K562 (cell line): Measurements from ENCODE around the gene HACL1. TPM values are rescaled to one million over a fixed set of nuclear protein-coding genes. Genes with fewer than 3 reads are reported as not detected.

ENCODE experiments used
- FOXK2 ChIP-seq, 2 experiments: fragments of 450-650 bp; IDR thresholded peaks in 1 of 2; conservative IDR thresholded peaks in 1 of 2; 2 replicates each; pipeline ENCODE4 v1.6.1; 2016; ENCODE audit warnings: low read depth in 2 of 2, mild to moderate bottlenecking in 1 of 2
- MYC ChIP-seq, 2 experiments: fragments of 250-450 bp in 1 of 2; sonication (Bioruptor Pico) in 1 of 2; IDR thresholded peaks; 2 replicates each; pipeline versions ENCODE4 v1.5.1 to v1.6.1; 2012 to 2021; ENCODE audit warnings: low read depth in 2 of 2, borderline replicate concordance in 1 of 2, improper control_type of control experiment in 1 of 2, low read length in 1 of 2, mild to moderate bottlenecking in 1 of 2, moderate library complexity in 1 of 2
- ZNF764 ChIP-seq: fragments of 250-450 bp; sonication (Bioruptor Pico); IDR thresholded peaks from 2 replicates; pipeline ENCODE4 v1.4.0; 2020; ENCODE audit warnings: low read depth, mild to moderate bottlenecking, moderate library complexity
- polyA plus RNA-seq, 8 experiments: library from polyadenylated mRNA; depleted of rRNA in 4 of 8; stranded (reverse) in 5 of 8; unstranded in 3 of 8; fragments of >200 nt; fragmentation: Nextera tagmentation in 2 of 8; fragmentation: Illumina TruSeq in 1 of 8; extraction: Ambion mirVana in 2 of 8; extraction: Trizol in 1 of 8; gene quantifications; 2 replicates each; pipeline versions ENCODE4 v1.2.1 to v1.2.3, GENCODE V29; 2011 to 2014; ENCODE audit warnings: inconsistent platforms in 1 of 8, missing spikeins in 1 of 8
- total RNA-seq, 7 experiments: library from RNA; depleted of rRNA in 6 of 7; stranded (reverse); fragments of >200 nt in 6 of 7; fragmentation: Illumina TruSeq in 2 of 7; extraction: Trizol in 2 of 7; gene quantifications; 2 replicates each; pipeline versions ENCODE4 v1.2.1 to v1.2.3, GENCODE V29; 2011 to 2021; ENCODE audit warnings: low replicate concordance in 1 of 7
- TF ChIP-seq, protein P1 (sequence below), 2 experiments: fragments of 450-650 bp in 1 of 2; IDR thresholded peaks; 2 replicates each; pipeline ENCODE4 v1.6.1; 2011 to 2017; ENCODE audit warnings: low read depth in 2 of 2, antibody characterized with exemption in 1 of 2, borderline replicate concordance in 1 of 2, low read length in 1 of 2, mild to moderate bottlenecking in 1 of 2, mixed read lengths in 1 of 2; ENCODE audit not compliant: control insufficient read depth in 1 of 2
- TF ChIP-seq, protein P2 (sequence below): fragments of 450-650 bp; IDR thresholded peaks from 2 replicates; pipeline ENCODE4 v1.7.1; 2018; ENCODE audit warnings: mild to moderate bottlenecking, low read depth; ENCODE audit not compliant: partially characterized antibody
- TF ChIP-seq, protein P3 (sequence below): fragments of 450-650 bp; IDR thresholded peaks from 2 replicates; pipeline ENCODE4 v1.6.1; 2016; ENCODE audit warnings: mild to moderate bottlenecking, moderate library complexity

The HACL1 gene
- total and polyA plus RNA-seq, 9 of the 15 experiments (the other 6 are each of a cell fraction or from before 2014, with no cell fraction given), result 18.9 to 61.5 (median 30.5) TPM

DNA sequence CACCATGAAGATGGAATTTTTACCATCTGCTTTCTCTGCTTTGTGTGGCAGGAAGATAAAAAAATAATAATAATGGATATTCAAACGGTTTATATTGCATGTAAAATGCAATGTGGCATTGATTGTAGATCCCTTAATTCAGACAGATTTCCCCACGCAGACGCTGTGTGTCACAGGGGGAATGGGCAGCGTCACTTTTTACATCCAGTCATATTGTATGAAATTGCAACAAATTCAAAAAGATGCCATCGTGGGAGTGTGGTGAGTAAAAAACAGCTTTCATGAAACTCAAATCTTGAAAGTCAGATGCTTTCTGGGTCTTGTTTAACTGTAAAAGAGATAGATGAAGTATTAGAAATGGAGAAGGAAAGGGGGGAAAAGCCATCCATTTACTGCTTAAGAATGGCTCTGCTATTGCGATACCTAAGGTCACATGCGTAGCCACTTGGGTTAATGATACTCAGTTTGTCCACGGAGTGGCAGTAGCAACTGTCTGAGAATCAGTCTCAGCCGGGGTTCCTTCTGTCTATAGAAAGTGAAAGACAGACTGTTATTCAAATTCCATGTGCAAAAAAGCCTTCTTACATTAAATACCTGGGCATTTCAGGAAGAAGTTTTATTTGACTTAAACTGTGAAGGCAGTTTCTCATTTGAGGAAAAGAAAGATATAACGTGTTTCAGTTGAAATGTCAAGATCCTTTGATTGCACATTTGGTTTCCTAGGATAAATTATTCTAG is 28.7 kb upstream of the HACL1 start (continued):
- TF ChIP-seq FOXK2 (conservative IDR thresholded peaks at IDR 0.05 in 1 of 2, IDR thresholded peaks at IDR 0.05 in 1 of 2; ENCODE audit: low read depth in 2 of 2), result 0 out of 4 replicates have a peak, but pooled peaks of 1 of the 2 experiments have one; percentile 12
- peak; percentile 70; the same call in 1 of the 2 replicates for TF ChIP-seq ZNF764 (CRISPR knock-in tag)
- TF ChIP-seq, protein P1, sequence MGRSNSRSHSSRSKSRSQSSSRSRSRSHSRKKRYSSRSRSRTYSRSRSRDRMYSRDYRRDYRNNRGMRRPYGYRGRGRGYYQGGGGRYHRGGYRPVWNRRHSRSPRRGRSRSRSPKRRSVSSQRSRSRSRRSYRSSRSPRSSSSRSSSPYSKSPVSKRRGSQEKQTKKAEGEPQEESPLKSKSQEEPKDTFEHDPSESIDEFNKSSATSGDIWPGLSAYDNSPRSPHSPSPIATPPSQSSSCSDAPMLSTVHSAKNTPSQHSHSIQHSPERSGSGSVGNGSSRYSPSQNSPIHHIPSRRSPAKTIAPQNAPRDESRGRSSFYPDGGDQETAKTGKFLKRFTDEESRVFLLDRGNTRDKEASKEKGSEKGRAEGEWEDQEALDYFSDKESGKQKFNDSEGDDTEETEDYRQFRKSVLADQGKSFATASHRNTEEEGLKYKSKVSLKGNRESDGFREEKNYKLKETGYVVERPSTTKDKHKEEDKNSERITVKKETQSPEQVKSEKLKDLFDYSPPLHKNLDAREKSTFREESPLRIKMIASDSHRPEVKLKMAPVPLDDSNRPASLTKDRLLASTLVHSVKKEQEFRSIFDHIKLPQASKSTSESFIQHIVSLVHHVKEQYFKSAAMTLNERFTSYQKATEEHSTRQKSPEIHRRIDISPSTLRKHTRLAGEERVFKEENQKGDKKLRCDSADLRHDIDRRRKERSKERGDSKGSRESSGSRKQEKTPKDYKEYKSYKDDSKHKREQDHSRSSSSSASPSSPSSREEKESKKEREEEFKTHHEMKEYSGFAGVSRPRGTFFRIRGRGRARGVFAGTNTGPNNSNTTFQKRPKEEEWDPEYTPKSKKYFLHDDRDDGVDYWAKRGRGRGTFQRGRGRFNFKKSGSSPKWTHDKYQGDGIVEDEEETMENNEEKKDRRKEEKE (IDR thresholded peaks at IDR 0.05; ENCODE audit: borderline replicate concordance in 1 of 2, control insufficient read depth in 1 of 2, low read depth in 2 of 2, low read length in 1 of 2), result no peak
- TF ChIP-seq, protein P2, sequence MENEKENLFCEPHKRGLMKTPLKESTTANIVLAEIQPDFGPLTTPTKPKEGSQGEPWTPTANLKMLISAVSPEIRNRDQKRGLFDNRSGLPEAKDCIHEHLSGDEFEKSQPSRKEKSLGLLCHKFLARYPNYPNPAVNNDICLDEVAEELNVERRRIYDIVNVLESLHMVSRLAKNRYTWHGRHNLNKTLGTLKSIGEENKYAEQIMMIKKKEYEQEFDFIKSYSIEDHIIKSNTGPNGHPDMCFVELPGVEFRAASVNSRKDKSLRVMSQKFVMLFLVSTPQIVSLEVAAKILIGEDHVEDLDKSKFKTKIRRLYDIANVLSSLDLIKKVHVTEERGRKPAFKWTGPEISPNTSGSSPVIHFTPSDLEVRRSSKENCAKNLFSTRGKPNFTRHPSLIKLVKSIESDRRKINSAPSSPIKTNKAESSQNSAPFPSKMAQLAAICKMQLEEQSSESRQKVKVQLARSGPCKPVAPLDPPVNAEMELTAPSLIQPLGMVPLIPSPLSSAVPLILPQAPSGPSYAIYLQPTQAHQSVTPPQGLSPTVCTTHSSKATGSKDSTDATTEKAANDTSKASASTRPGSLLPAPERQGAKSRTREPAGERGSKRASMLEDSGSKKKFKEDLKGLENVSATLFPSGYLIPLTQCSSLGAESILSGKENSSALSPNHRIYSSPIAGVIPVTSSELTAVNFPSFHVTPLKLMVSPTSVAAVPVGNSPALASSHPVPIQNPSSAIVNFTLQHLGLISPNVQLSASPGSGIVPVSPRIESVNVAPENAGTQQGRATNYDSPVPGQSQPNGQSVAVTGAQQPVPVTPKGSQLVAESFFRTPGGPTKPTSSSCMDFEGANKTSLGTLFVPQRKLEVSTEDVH, result peak; percentile 26
- peak; percentile 73 for TF ChIP-seq MYC (IDR thresholded peaks at IDR 0.05; ENCODE audit: low read depth, low read length)
- no peak for TF ChIP-seq MYC (CRISPR knock-in tag; IDR thresholded peaks at IDR 0.05; ENCODE audit: borderline replicate concordance, low read depth)
- TF ChIP-seq, protein P3, sequence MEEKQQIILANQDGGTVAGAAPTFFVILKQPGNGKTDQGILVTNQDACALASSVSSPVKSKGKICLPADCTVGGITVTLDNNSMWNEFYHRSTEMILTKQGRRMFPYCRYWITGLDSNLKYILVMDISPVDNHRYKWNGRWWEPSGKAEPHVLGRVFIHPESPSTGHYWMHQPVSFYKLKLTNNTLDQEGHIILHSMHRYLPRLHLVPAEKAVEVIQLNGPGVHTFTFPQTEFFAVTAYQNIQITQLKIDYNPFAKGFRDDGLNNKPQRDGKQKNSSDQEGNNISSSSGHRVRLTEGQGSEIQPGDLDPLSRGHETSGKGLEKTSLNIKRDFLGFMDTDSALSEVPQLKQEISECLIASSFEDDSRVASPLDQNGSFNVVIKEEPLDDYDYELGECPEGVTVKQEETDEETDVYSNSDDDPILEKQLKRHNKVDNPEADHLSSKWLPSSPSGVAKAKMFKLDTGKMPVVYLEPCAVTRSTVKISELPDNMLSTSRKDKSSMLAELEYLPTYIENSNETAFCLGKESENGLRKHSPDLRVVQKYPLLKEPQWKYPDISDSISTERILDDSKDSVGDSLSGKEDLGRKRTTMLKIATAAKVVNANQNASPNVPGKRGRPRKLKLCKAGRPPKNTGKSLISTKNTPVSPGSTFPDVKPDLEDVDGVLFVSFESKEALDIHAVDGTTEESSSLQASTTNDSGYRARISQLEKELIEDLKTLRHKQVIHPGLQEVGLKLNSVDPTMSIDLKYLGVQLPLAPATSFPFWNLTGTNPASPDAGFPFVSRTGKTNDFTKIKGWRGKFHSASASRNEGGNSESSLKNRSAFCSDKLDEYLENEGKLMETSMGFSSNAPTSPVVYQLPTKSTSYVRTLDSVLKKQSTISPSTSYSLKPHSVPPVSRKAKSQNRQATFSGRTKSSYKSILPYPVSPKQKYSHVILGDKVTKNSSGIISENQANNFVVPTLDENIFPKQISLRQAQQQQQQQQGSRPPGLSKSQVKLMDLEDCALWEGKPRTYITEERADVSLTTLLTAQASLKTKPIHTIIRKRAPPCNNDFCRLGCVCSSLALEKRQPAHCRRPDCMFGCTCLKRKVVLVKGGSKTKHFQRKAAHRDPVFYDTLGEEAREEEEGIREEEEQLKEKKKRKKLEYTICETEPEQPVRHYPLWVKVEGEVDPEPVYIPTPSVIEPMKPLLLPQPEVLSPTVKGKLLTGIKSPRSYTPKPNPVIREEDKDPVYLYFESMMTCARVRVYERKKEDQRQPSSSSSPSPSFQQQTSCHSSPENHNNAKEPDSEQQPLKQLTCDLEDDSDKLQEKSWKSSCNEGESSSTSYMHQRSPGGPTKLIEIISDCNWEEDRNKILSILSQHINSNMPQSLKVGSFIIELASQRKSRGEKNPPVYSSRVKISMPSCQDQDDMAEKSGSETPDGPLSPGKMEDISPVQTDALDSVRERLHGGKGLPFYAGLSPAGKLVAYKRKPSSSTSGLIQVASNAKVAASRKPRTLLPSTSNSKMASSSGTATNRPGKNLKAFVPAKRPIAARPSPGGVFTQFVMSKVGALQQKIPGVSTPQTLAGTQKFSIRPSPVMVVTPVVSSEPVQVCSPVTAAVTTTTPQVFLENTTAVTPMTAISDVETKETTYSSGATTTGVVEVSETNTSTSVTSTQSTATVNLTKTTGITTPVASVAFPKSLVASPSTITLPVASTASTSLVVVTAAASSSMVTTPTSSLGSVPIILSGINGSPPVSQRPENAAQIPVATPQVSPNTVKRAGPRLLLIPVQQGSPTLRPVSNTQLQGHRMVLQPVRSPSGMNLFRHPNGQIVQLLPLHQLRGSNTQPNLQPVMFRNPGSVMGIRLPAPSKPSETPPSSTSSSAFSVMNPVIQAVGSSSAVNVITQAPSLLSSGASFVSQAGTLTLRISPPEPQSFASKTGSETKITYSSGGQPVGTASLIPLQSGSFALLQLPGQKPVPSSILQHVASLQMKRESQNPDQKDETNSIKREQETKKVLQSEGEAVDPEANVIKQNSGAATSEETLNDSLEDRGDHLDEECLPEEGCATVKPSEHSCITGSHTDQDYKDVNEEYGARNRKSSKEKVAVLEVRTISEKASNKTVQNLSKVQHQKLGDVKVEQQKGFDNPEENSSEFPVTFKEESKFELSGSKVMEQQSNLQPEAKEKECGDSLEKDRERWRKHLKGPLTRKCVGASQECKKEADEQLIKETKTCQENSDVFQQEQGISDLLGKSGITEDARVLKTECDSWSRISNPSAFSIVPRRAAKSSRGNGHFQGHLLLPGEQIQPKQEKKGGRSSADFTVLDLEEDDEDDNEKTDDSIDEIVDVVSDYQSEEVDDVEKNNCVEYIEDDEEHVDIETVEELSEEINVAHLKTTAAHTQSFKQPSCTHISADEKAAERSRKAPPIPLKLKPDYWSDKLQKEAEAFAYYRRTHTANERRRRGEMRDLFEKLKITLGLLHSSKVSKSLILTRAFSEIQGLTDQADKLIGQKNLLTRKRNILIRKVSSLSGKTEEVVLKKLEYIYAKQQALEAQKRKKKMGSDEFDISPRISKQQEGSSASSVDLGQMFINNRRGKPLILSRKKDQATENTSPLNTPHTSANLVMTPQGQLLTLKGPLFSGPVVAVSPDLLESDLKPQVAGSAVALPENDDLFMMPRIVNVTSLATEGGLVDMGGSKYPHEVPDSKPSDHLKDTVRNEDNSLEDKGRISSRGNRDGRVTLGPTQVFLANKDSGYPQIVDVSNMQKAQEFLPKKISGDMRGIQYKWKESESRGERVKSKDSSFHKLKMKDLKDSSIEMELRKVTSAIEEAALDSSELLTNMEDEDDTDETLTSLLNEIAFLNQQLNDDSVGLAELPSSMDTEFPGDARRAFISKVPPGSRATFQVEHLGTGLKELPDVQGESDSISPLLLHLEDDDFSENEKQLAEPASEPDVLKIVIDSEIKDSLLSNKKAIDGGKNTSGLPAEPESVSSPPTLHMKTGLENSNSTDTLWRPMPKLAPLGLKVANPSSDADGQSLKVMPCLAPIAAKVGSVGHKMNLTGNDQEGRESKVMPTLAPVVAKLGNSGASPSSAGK, result 0 out of 2 replicates have a peak, but pooled peaks have one; percentile 26
